HG02759 (cell line): Measurements from ENCODE around the gene USP7.
A peak's percentile ranks its signal among the peaks of the same experiment; 100 is the strongest.
"Not testable (repeated sequence)": the region's sequence is repeated elsewhere in the genome, so short reads cannot be mapped to it uniquely, and the experiment has no call there.

ENCODE experiments used
- ATAC-seq: cut with Tn5 transposase; IDR thresholded peaks from one replicate; pipeline ENCODE4 v1.9.1; 2021; ENCODE audit warnings: mild to moderate bottlenecking, moderate library complexity; ENCODE audit not compliant: unreplicated experiment

The USP7 gene

DNA sequence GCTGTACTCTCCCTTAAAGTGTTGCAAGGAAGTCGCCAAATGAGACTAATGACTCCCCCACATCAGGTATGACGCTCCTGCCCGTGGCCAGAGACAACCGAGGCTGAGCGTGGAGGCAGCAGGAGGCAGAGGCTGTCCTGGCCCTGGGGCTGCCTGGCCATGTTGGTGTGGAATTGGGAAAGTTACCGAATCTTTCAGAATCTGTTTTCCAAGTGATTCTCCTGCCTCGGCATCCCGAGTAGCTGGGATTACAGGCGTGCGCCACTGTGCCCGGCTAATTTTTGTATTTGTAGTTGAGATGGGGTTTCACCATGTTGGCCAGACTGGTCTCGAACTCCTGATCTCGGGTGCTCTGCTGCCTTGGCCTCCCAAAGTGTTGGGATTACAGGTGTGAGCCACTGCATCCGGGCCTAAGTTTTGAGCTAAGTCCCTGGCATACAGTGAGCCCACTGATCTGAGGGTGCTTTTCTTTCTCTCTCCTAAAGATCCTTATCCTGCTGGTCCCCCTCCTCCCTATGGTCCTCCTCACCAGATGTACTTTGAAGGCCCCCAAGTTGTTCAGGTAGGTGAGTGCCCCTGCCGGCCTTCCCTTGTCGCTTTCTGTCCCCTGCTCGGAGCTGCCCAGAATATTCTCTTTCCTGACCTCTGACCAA is 80.9 kb downstream of the USP7 start:
- ATAC-seq: no peak

DNA sequence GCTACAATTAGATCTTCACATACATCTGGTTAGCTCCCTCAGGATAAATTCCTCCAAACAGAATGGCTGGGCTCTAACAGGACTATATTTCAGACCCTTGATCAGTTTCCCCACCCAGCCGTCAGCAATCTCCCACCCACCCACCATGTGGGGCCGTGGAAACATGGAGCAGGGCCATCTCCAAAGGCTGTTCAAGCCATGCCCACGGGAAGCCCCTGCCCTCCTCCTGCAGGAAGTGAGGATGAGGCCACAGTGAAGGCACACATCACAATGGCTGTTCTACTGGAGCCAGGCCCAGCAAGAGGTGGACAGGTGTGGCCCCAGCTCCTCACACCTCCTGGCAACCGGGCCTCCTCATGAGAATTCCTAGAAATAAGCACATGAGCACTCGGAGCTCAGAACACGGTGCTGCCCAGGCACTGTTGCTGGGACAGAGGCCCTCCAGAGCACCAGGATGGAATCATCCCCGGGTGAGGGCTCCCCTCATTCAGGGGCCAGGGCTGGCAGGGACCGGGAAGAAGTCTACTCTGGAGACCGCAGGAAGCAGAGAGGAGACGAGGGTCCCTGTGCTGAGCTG is 81.6 kb downstream of the USP7 start, which contains the start of gene LITAFD:
LITAFD (plus strand) TSS at position 311 of the 577 bp plus-strand sequence. CDS start 2,005 bp downstream, outside the sequence.
- no peak for ATAC-seq

DNA sequence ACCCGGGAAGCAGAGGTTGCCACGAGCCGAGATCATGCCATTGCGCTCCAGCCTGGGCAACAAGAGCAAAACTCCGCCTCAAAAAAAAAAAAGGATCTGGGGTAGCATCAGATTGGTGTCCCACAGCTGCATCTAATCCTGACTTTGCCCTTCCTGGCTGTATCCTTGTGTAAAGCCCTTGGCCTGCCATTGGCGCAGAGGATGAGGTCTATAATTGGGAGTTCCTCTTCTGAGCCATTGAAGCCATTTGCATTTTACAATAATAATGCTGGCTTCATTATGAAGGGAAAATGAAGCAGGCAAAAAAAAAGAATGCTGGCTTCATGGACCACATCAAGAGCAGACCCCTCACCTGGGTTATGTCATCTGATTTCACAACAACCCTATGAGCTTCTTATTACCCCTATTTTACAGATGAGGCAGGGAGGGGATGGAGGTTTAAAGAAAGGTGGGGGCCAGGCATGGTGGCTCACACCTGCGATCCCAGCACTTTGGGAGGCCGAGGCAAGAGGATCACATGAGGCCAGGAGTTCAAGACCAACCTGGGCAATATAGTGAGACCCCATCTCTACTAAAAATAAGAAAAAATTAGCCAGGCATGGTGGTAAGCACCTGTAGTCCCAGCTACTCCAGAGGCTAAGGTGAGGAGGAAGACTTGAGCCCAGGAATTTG is 82.7 kb downstream of the USP7 start:
- no peak for ATAC-seq

DNA sequence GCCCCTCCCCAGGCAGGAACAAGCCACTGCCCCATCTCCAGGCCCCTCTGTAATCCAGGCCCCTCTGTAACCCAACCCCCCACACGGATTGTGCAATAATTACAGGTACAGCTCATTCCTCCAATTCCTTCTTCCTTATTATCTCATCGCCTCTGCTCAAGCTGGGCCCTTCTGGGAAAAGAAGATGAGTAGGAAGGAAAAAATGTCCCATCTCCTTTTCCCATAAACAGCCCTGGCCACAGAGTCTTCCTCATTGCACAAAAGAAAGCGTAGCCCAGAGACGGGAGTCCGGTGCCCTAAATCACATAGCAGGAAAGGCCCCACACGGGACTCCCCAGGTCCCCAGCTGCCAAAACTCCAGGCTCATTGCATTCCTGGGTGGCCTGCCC is 85.2 kb downstream of the USP7 start:
- ATAC-seq: no peak

DNA sequence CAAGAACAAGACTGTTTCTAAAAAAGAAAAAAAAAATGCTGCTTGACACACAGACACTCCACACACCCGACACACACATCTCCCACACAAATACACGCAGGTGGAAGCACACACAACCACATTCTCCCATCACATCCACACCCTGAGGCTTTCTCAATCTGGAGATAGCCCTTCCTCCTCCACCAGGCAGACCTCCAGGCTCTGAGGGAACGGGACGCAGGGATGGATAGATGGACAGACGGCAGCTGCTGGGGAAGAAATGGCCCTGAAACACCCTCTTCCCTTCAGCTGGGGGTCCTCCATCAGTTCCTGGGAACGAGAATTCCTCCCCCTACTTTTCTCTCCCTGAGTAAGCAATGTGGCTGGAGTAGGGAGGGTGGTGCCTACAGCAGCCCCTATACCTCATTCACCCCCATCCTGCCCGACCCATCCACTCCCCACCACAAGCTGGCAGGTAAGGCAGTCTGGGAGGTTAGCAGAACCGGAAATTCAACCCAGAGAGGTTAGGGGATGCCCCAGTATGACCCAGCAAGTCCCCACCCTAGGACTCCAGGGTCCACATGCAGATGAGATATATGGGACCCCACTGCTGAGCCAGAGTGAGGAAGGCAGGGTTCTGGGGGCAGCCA is 85.7 kb downstream of the USP7 start:
- no peak for ATAC-seq

DNA sequence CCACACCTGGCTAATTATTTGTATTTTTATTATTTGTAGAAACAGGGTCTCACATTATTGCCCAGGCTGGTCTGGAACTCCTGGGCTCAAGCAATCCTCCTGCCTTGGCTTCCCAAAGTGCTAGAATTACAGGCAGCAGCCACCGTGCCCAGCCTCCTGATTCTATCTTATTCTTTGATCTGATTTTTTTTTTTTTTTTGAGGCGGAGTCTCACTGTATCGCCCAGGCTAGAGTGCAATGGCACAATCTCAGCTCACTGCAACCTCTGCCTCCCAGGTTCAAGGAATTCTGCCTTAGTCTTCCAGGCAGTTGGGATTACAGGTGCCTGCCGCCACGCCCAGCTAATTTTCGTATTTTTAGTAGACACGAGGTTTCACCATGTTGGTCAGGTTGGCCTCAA is 88.4 kb downstream of the USP7 start:
- ATAC-seq: not testable (repeated sequence)

DNA sequence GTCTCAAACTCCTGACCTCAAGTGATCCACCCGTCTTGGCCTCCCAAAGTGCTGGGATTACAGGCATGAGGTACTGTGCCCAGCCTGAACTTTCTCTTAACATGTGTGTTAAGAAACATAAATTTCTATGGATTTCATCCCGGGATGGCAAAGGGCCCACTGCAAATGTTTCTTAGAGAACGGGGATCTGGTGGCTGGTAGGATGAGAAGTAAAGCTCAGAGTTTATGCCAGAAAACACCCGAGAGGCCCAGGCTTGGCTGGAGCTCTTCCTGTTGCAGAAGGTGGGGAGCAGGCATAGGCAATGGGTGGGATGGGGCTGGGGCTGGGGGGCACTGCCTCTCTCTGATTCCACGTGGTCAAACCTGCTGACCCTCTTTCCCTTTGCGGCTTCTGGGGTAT is 89.3 kb downstream of the USP7 start:
- ATAC-seq: no peak

DNA sequence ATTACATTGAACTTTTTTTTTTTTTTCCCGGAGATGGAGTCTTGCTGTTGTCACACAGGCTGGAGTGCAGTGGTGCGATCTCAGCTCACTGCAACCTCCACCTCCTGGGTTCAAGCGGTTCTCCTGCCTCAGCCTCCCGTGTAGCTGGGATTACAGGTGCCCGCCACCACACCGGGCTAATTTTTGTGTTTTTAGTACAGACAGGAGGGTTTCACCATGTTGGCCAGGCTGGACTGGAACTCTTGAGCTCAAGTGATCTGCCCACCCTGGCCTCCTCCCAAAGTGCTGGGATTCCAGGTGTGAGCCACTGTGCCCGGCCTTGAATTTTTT is 89.9 kb downstream of the USP7 start:
- ATAC-seq: not testable (repeated sequence)

DNA sequence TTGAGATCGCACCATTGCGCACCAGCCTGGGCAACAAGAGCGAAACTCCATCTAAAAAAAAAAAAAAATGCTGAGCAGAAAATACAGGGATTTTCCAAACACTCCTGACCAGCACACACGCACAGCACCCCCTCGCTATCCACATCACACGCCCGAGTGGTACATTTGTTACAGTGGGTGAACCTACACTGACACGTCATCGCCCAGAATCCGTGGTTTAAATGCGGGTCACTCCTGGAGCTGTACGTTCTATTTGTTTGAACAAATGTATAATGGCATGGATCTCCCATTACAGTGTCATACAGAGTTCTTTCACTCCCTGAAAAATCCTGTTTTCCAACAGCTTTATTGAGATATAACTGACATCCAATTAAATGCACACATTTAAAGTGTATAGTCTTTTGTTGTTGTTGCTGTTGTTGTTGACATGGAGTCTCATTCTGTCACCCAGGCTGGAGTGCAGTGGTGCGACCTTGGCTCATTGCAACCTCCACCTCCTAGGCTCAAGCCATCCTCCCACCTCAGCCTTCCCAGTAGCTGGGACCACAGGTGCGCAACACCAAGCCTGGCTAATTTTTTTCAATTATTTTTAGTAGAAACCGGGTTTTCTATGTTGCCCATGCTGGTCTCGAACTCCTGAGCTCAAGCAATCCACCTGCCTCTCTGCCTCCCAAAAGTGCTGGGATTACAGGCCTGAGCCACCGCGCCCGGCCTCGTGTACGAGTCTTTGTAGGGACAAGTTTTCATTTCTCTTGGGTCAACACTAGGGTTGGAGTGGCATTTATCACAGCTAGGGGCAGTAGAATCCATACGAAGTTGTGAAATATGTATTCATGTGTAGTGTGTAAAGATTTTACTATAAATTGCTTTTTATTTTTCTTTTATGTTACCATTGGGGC is 90.5 kb downstream of the USP7 start:
- ATAC-seq: no peak

DNA sequence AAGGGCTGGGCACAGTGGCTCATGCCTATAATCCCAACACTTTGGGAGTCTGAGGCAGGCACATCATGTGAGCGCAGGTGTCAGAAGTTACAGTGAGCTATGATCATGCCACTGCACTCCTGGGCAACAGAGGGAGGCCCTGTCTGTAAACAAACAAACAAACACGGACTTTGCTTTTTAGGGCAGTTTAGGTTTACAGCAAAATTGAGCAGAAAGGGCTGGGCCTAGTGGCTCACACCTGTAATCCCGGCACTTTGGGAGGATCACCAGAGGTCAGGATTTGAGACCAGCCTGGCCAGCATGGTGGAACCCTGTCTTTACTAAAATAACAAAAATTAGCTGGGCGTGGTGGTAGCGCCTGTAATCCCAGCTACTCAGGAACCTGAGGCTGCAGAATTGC is 91.6 kb downstream of the USP7 start:
- no peak for ATAC-seq

DNA sequence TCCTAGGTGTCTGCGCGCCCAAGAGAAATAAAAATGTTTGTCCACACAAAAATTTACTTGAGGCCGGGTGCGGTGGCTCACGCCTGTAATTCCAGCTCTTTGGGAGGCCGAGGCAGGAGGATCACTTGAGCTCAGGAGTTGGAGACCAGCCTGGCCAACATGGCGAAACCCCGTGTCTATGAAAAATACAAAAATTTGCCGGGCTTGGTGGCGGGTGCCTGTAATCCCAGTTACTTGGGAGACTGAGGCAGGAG is 93.8 kb downstream of the USP7 start:
- not testable (repeated sequence) for ATAC-seq

DNA sequence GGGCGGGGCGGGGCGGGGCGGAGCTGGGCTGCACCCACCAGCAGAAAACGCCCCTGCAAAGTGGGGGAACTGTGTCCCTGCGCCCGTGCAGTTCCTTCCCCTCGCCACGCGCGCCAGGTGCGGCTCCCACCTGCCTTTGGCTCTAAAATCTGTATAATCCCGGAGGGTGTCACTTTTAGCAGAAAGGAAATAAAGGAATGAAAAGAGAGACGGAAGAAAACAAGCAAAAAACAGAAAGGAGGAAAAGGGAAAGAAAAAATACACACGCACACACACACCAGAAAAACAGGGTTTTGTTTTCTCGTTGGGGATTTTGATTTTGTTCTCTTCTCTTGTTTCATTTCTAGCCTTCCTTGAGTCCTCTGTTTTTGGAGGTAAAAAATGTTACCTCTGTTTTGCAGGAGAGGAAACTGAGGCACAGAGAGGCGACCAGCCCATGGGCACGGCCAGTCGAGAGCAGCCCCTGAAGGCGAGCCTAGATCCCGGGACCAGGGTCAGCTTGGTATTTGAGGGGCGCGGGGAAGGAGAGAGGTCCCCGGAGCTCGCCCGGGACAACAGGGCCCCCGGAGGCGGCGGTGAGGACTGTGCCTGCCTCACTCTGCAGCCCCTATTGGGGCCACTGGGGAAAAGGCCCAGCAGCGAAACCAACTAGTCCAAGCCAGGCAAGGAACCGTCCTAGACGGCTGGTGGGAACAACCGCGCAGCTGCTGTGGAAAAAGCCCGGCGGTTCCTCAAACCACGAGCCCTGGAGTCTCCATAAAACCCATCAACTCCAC is 94.3 kb downstream of the USP7 start:
- ATAC-seq: no peak

DNA sequence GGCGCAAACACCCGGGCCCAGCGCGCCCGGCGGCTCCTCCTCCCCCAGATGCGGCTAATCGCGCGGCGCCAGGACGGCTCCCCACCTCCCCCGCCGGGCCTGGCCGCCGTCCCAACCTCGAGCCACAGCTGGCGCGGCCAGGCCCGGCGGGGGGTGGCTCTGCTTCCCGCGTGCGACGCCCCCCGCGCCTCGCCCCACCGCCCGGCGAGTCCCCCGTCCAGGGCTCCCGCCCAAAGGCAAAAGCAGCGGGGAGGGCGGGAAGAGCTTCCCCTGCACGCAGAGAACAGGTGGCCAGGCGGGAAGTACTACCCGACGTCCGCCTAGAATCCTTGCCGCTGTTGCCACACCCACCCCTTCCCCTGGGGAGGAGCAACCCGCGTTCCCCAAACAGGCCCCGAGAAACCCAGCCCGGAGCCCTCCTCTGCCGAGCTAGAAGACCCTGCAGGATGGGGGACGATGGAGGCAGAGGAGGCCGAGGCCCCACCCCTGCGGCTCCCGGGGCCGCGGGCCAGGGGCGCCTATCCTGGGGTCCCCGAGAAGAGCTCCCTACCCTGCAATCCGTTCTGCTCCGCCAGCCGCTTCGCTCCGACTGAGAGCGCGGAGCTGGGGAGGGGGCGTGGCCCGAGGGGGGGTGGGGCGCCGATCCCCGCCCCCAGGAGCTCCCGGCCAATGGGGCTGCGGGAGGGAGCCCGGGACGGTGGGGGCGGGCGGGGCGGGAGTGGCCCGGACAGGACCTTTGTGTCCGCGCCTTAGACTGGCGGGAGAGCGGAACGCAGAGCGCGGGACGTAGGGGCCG is 95.1 kb downstream of the USP7 start, which contains the start of gene CARHSP1:
CARHSP1 (minus strand) TSS at position 591 of the 796 bp plus-strand sequence. CDS start 9,678 bp downstream, outside the sequence.
- peak; percentile 71 for ATAC-seq

DNA sequence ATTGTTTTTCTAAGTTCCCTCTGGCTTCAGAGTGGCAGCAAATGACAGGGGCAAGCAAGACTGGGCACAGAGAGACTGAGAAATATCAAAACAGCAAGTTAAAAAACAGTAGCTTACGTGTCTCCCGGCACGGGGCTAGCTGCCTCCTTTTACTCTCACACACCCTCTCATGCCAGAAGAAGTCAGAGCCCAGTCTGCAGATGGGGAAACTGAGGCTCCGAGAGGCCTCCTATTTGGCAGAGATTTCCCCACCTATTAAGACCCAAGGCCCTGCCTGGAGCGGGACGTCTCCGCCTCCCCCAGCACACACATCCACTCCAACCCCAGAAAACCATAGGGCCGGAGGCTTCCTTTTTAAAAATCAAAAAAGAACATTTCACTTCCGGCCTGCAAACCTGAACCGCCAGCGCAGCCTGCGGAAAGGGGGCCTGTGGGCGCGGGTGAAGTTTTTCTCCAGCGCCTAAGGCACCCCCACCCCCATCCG is 95.7 kb downstream of the USP7 start:
- no peak for ATAC-seq

DNA sequence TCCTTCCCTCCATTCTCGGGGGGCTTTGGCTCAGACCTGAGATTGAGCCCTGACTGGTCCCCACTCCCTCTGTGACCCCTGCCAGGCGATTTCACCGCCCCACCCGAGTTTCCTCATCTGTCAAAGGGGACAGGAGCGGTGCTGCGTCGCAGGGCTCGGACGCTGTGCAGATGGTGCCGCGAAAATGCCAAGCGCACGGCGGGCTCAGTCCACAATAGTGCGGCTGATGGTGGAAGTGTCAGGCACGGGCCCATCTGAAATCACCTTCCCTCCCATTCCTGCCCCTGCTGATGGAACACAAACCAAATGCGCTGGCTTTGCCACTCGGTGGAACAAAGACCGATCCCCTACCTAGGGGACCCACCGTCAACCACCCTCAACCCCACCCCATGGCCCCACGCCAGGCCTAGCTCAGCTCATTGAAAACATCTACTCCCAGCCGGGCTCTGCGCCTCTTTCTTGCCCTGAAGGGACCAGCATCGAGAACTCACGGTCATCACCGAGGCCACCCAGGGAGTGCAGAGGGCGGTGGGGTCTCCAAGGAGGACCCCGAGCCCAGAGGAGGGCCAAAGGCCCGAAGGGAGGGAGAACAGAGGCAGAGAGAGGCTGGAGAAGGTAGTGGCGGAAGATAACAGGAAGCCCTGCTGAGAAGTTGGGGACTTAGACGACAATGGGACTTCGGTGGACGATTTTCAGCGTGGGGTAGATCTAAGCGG is 96.3 kb downstream of the USP7 start:
- no peak for ATAC-seq

DNA sequence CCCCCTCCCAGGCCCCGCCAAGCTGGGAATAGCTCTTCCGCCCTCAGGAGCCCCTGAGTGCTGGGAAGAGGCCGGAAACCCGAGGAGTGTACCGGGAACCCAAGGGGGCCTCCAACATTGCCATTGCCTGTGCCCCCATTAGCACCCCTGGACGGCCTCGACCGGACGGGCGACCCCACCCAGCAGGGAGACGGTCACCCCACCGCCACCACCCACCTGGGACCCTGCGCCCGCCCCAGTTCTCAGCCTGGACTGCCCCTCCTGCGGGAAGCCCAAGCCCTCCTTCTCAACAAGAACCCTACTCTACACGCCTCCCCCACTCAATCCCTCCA is 96.9 kb downstream of the USP7 start:
- no peak for ATAC-seq

DNA sequence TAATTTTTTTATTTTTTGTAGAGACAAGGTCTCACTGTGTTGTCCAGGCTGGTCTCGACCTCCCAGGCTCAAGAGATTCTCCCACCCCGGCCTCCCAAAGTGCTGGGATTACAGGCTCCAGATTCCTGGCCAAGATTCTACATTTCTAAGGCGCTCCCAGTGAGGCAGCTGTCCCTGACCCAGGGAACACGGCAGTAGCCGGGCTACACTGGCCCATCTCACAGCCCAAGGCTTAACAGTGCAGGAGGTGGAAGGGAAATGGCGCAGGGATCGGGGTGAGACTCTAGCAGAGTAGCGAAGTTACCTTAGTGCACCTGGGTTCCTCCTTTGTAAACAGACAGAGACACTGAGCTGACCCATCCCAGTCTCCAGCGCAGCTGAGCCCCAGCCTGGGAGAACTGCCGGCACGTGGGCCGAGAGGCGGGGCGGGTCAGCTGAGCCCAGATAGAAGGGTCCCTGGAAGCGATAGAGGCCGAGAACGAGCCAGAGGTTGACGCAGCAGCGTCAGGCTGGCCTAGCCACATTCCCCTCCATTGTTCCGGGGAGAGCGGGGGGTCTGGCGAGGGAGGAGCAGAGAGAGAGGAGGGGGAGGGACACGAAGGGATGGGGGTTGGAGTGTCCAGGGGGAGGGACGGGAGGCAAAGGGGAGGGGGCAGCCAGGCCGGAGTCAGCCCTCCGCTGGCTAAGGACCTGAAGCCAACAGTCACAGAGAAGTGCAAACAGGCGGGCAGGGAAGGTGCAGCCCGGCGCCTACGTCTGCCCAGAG is 97.4 kb downstream of the USP7 start:
- ATAC-seq: no peak
